Measurements from ENCODE around the gene NT5C1B.
"Not testable (repeated sequence)": the region's sequence is repeated elsewhere in the genome, so short reads cannot be mapped to it uniquely, and the experiment has no call there.

NT5C1B gene

GRCh38 chr2:18589354-18589753 is at the start of gene NT5C1B:
Gene NT5C1B, minus strand, starts transcription at chr2:18589569. Its CDS starts 101 bp downstream, at chr2:18589468.
- no peak for DNase-seq (ENCODE audit: low read depth, low spot score)
- H3K27ac ChIP-seq = peak within 1 kb of the TSS; percentile 12

- DNase-seq (ENCODE audit: low read depth, low spot score) = no peak
- no peak overlapping the region for H3K27ac ChIP-seq
Observed at GRCh38 chr2:18637196-18637595, 47.8 kb upstream of the NT5C1B start.

GRCh38 chr2:18632699-18633098 is 43.3 kb upstream of the NT5C1B start:
- H3K27ac ChIP-seq; DNase-seq (ENCODE audit: low read depth, low spot score): not testable (repeated sequence)

- H3K27ac ChIP-seq = peak overlapping the region; percentile 76
- DNase-seq (ENCODE audit: low read depth, low spot score) = peak; percentile 6
Observed at GRCh38 chr2:18630941-18631340, 41.6 kb upstream of the NT5C1B start.

GRCh38 chr2:18630541-18630940 is 41.2 kb upstream of the NT5C1B start:
- H3K27ac ChIP-seq = peak overlapping the region; percentile 76
- DNase-seq (ENCODE audit: low read depth, low spot score) = no peak

GRCh38 chr2:18630101-18630500 is 40.7 kb upstream of the NT5C1B start:
- H3K27ac ChIP-seq = peak overlapping the region; percentile 76
- DNase-seq (ENCODE audit: low read depth, low spot score) = no peak

GRCh38 chr2:18626958-18627650 is 37.7 kb upstream of the NT5C1B start:
- peak overlapping the region; percentile 65 for H3K27ac ChIP-seq
- no peak for DNase-seq (ENCODE audit: low read depth, low spot score)

- DNase-seq (ENCODE audit: low read depth, low spot score) = no peak
- H3K27ac ChIP-seq = peak overlapping the region; percentile 65
Observed at GRCh38 chr2:18626256-18626668, 36.9 kb upstream of the NT5C1B start.

- DNase-seq (ENCODE audit: low read depth, low spot score) = no peak
- H3K27ac ChIP-seq = peak overlapping the region; percentile 65
Observed at GRCh38 chr2:18625563-18625962, 36.2 kb upstream of the NT5C1B start.

- DNase-seq (ENCODE audit: low read depth, low spot score) = peak; percentile 29
- peak overlapping the region; percentile 71 for H3K27ac ChIP-seq
Observed at GRCh38 chr2:18623782-18624181, 34.4 kb upstream of the NT5C1B start.

- no peak overlapping the region for H3K27ac ChIP-seq
- DNase-seq (ENCODE audit: low read depth, low spot score) = no peak
Observed at GRCh38 chr2:18620867-18621632, 31.7 kb upstream of the NT5C1B start.

- no peak overlapping the region for H3K27ac ChIP-seq
- no peak for DNase-seq (ENCODE audit: low read depth, low spot score)
Observed at GRCh38 chr2:18619091-18619490, 29.7 kb upstream of the NT5C1B start.

- DNase-seq (ENCODE audit: low read depth, low spot score) = no peak
- H3K27ac ChIP-seq = no peak overlapping the region
Observed at GRCh38 chr2:18614041-18614440, 24.7 kb upstream of the NT5C1B start.

GRCh38 chr2:18612133-18612532 is 22.8 kb upstream of the NT5C1B start:
- no peak overlapping the region for H3K27ac ChIP-seq

GRCh38 chr2:18611604-18612003 is 22.2 kb upstream of the NT5C1B start:
- no peak overlapping the region for H3K27ac ChIP-seq
- DNase-seq (ENCODE audit: low read depth, low spot score) = no peak

More at GRCh38 chr2:18612133-18612532, 22.8 kb upstream of the NT5C1B start:
- DNase-seq (ENCODE audit: low read depth, low spot score) = no peak

- H3K27ac ChIP-seq = no peak overlapping the region
- no peak for DNase-seq (ENCODE audit: low read depth, low spot score)
Observed at GRCh38 chr2:18611184-18611583, 21.8 kb upstream of the NT5C1B start.

- DNase-seq (ENCODE audit: low read depth, low spot score) = no peak
- no peak overlapping the region for H3K27ac ChIP-seq
Observed at GRCh38 chr2:18610651-18611050, 21.3 kb upstream of the NT5C1B start.

GRCh38 chr2:18610090-18610489 is 20.7 kb upstream of the NT5C1B start:
- no peak for DNase-seq (ENCODE audit: low read depth, low spot score)
- H3K27ac ChIP-seq = no peak overlapping the region

- no peak for DNase-seq (ENCODE audit: low read depth, low spot score)
- H3K27ac ChIP-seq = no peak overlapping the region
Observed at GRCh38 chr2:18605115-18605514, 15.7 kb upstream of the NT5C1B start.

- H3K27ac ChIP-seq = no peak overlapping the region
- no peak for DNase-seq (ENCODE audit: low read depth, low spot score)
Observed at GRCh38 chr2:18604531-18604885, 15.1 kb upstream of the NT5C1B start.

GRCh38 chr2:18603854-18604530 is 14.6 kb upstream of the NT5C1B start:
- H3K27ac ChIP-seq = no peak overlapping the region

More at GRCh38 chr2:18603854-18604530, 14.6 kb upstream of the NT5C1B start:
- no peak for DNase-seq (ENCODE audit: low read depth, low spot score)

Data from epithelial cell of prostate (primary cell).